HG03064 (cell line): ENCODE results near the gene ZNF692.
"Not testable (repeated sequence)": the region's sequence is repeated elsewhere in the genome, so short reads cannot be mapped to it uniquely, and the experiment has no call there.

Source experiments
- ATAC-seq: cut with Tn5 transposase; IDR thresholded peaks from one replicate; pipeline ENCODE4 v1.9.1; 2021; ENCODE audit warnings: low read depth; ENCODE audit not compliant: unreplicated experiment

The ZNF692 gene

GRCh38 chr1:248850124-248850523, 8.8 kb downstream of the ZNF692 start:
- no peak for ATAC-seq

- ATAC-seq, result no peak
These were observed 9.2 kb downstream of the ZNF692 start for GRCh38 chr1:248849637-248850036.

- no peak for ATAC-seq
These were observed 9.7 kb downstream of the ZNF692 start for GRCh38 chr1:248849152-248849551.

DNA sequence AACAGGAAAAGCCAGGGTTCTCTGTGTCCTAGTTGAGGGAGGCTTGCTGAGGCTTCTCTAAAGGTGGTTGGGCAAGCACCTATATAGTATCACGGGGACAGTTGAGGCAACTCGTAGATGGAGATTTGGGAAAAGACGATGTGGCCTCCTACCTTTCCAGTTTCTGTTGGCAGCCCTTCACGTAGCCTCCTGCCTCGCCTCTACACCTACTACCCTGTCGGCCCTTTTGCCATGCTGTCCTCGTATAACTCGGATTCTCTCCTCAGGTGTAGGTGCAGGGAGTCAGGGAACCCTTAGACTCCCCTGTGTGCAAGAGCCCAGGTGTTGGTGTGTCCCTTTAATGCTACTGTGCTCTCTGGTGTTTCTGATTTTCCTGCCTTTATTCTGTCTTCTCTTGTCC, 10.3 kb downstream of the ZNF692 start:
- ATAC-seq, result no peak

DNA sequence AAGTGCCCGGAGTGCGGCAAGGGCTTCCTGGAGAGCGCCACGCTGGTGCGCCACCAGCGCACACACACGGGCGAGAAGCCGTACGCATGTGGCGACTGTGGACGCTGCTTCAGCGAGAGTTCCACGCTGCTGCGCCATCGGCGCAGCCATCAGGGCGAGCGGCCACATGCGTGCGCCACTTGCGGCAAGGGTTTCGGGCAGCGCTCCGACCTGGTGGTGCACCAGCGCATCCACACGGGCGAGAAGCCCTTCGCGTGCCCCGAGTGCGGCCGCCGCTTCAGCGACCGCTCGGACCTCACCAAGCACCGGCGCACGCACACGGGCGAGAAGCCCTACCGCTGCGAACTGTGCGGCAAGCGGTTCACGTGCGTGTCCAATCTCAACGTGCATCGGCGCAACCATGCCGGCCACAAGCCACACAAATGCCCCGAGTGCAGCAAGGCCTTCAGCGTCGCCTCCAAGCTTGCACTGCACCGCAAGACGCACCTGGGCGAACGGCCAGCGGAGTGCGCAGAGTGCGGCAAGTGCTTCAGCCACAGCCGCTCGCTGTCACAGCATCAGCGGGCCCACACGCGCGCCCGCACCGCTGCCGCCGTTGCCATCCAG, 10.8 kb downstream of the ZNF692 start:
- no peak for ATAC-seq

DNA sequence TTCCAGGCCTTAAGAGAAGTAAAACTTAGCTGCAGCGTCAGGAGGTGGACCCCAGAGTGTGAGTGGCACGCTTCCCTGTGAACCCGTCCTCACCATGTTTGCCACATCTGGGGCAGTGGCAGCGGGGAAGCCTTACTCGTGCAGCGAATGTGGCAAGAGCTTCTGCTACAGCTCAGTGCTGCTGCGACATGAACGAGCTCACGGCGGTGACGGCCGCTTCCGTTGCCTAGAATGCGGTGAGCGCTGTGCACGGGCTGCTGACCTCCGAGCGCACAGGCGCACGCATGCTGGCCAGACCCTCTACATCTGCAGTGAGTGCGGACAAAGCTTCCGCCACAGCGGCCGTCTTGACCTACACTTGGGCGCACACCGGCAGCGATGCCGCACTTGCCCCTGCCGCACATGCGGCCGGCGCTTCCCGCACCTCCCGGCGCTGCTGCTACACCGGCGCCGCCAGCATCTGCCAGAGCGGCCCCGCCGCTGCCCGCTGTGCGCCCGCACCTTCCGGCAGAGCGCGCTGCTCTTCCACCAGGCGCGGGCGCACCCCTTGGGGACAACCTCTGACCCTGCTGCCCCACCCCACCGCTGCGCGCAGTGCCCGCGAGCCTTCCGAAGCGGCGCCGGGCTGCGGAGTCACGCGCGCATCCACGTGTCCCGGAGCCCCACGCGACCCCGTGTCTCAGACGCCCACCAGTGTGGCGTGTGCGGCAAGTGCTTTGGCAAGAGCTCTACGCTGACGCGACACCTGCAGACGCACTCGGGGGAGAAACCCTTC, 11.5 kb downstream of the ZNF692 start:
- ATAC-seq, result no peak

DNA sequence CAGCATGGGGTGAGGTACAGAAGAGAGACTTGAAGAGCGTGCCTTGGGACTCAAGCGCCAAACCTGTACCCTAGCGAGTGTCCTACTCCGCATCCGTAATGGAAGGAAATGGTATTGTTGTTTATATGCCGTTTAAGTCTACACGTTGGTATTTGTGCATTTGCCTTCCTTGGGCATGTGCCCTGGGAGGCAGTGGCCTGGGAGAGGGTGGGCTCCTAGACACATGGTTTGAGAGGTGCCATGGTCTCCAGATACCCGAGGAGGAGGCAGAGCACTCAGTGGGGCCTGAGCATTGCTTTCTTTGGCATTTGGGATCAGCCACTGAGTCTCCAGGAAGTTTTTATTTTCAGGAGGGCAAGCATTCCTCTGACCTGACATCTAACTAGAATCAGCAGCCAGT, 14.4 kb downstream of the ZNF692 start:
- no peak for ATAC-seq

DNA sequence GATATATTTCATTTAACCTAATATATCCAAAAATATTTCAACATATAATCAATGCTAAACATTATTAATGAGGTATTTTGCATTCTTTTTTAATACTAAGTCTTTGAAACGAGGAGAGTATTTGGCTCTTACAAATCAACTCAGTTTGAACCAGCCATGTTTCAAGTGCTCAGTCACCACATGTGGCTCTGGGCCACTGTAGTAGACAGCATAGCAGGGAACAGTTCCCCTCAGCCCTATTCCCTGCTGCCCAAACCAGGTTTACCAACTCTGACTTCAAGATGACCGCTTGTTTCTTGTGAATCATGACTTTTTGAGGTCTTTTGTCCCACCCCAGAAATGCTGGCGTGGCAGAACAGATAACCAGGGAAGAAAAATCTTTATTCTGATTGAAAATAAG, 15.2 kb downstream of the ZNF692 start:
- no peak for ATAC-seq

DNA sequence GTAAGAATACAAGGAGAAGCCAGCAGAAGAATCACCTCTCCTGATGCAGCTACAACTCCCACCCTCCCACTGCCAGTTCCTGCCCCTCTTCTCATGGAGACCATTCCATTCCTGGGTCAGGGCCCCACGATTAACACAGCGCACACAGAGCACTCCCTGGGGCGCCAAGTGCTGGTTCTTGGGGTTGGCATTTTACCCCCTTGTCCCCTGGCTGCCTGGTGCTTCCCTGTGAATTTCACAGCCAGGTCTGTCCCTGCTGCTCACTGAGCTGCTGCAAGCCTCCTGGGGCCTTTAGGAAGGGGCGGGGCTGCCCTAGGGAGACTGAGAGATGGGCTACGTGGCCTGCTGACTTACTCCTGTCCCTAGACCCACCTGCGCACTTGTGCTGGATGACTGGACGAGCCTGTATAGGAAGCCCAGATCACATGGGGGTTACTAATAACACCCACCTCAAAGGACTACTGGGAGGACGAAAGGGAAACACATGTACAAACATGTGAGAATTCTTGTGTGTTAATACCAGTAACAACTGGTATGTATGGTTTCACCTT, 16.0 kb downstream of the ZNF692 start:
- no peak for ATAC-seq

GRCh38 chr1:248841702-248842395, 17.0 kb downstream of the ZNF692 start:
- ATAC-seq, result no peak

- no peak for ATAC-seq
These were observed 17.9 kb downstream of the ZNF692 start for GRCh38 chr1:248840946-248841345.

DNA sequence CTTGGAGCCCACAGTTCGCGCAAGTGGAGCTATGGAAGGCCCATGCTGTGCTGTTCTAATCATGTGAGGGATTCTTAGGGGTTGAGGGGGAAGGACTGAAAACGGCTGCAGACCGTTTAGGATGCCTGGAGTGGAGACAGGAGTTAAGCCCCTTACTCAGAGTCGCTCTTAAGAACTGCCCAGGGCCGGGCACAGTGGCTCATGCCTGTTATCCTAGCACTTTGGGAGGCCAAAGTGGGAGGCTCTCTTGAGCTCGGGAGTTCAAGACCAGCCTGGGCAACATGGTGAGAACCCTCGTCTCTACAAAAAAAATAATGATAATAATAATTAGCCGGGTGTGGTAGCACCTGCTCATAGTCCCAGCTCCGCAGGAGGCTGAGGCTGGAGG, 19.7 kb downstream of the ZNF692 start:
- no peak for ATAC-seq

DNA sequence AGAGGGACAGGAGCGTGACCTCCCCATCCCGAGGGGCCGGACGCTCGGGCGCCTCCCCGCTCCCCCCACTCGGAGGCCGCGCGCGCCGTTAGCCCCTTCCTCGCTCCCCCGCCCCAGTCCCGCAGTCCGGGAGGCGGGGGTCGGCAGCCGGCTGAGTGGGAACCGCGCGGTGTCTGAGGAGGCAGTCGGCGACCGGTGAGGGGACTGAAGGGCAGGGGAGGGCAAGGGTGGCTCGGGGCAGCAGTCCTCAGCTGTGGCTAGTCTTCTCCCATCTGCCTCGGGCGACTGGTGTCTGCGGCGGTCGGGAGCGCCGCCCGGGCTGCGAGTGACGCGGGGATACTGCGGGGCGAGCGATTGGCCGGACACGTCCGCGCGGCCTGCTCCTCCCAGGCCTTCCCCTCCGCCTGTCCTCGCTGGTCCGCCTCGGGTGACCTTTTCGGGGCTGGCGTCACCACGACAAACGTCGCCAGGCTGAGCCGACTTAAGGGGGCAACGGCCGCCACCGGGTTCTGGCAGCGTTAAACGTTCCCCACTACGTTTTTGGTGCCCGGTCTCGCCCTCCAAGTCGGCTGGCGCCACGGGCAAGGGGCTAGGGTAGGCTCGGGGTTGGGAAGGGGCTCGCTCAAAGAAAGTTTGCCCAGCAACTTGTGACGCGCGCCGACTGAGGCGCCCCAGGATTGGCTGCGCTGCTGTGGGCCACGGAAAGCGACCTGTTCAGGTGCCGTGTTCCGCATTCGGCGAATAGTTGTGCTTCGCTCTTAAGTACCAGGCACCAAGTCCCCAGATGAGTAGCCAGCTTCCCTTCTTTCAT, 20.3 kb downstream of the ZNF692 start:
- peak; percentile 56 for ATAC-seq

- ATAC-seq, result peak; percentile 81
These were observed 21.0 kb downstream of the ZNF692 start, which contains the start of gene ZNF672 for GRCh38 chr1:248837781-248838356. ZNF672 (plus strand) TSS chr1:248838224; CDS start chr1:248847275, 9,051 bp downstream.

GRCh38 chr1:248837045-248837780, 21.7 kb downstream of the ZNF692 start:
- no peak for ATAC-seq

- ATAC-seq, result no peak
These were observed 24.4 kb downstream of the ZNF692 start for GRCh38 chr1:248834343-248834940.

GRCh38 chr1:248831842-248832241, 27.0 kb downstream of the ZNF692 start:
- ATAC-seq, result no peak

GRCh38 chr1:248830718-248831017, 28.2 kb downstream of the ZNF692 start:
- ATAC-seq, result not testable (repeated sequence)

GRCh38 chr1:248828845-248829244, 30.0 kb downstream of the ZNF692 start:
- ATAC-seq, result no peak
